ENCODE measurements around the gene PFDN4. TPM values are rescaled to one million over a fixed set of nuclear protein-coding genes. Genes with fewer than 3 reads are reported as not detected.

Gene PFDN4
- total and polyA plus RNA-seq, 2 of the 13 experiments (the other 11 are each of a cell fraction or from before 2014, with no cell fraction given) = 59.8 to 227 TPM

- TF ChIP-seq TFE3 (CRISPR knock-in tag; IDR thresholded peaks at IDR 0.05) (0 out of 2 replicates have a peak, but pooled peaks have one; percentile 42), ZBTB33 (CRISPR knock-in tag; IDR thresholded peaks at IDR 0.05) (peak; percentile 75; the same call in 1 of the 2 replicates), KDM5B (CRISPR knock-in tag; IDR thresholded peaks at IDR 0.05; ENCODE audit: borderline replicate concordance) (no peak), CSRNP2 (CRISPR knock-in tag; conservative IDR thresholded peaks at IDR 0.05; ENCODE audit: low read depth) (no peak), GMEB2 (CRISPR knock-in tag; IDR thresholded peaks at IDR 0.05; ENCODE audit: low read depth) (no peak), ZNF629 (CRISPR knock-in tag; conservative IDR thresholded peaks at IDR 0.05) (no peak), FOXO4 (CRISPR knock-in tag; conservative IDR thresholded peaks at IDR 0.05) (no peak), ETV6 (CRISPR knock-in tag; conservative IDR thresholded peaks at IDR 0.05) (no peak), ETS1 (CRISPR knock-in tag; IDR thresholded peaks at IDR 0.05) (no peak), BCLAF1 (IDR thresholded peaks at IDR 0.05) (no peak), RAD51 (IDR thresholded peaks at IDR 0.05; ENCODE audit: borderline replicate concordance) (no peak), ZNF253 (CRISPR knock-in tag; IDR thresholded peaks at IDR 0.05; ENCODE audit: borderline replicate concordance) (no peak), ZNF3 (CRISPR knock-in tag; IDR thresholded peaks at IDR 0.05) (no peak), ZNF17 (CRISPR knock-in tag; IDR thresholded peaks at IDR 0.05) (no peak), ZNF382 (CRISPR knock-in tag; IDR thresholded peaks at IDR 0.05; ENCODE audit: borderline replicate concordance) (no peak)
Observed at GRCh38 chr20:54197621-54198604, 10.0 kb upstream of the PFDN4 start (continued).
